Activated CD8-positive, alpha-beta T cell treated with anti-CD3 and anti-CD28 coated beads for 36 hours (primary cell): ENCODE data around the gene E2F1. TPM values are rescaled to one million over a fixed set of nuclear protein-coding genes. Genes with fewer than 3 reads are reported as not detected.

Source experiments
- ATAC-seq: fragments of 200-7000 bp; cut with Tn5 transposase; one replicate; pipeline ENCODE4 v1.10.0; 2021; ENCODE audit warnings: mild to moderate bottlenecking, moderate library complexity
- CTCF ChIA-PET: fragments of 350-600 bp; sonication (Branson Sonifier 250); formaldehyde crosslinking; loops from one replicate; lab custom pipeline; 2021; ENCODE audit warnings: antibody characterized with exemption; lab: Charles Lee
- POLR2A ChIA-PET: fragments of 350-600 bp; sonication (Branson Sonifier 250); formaldehyde crosslinking; loops from one replicate; lab custom pipeline; 2021; ENCODE audit warnings: antibody characterized with exemption; lab: Charles Lee
- DNase-seq: peaks from one replicate; pipeline ENCODE4 v3.0.0-alpha.2; 2020
- H3K27ac Mint-ChIP-seq: one replicate; pipeline ENCODE4 v1.8.0; 2021; ENCODE audit warnings: mild to moderate bottlenecking, mixed read lengths
- H3K27me3 Mint-ChIP-seq: one replicate; pipeline ENCODE4 v1.8.0; 2021; ENCODE audit warnings: mixed read lengths
- H3K36me3 Mint-ChIP-seq: one replicate; pipeline ENCODE4 v1.8.0; 2021; ENCODE audit warnings: low read depth, mixed read lengths
- H3K4me1 Mint-ChIP-seq: one replicate; pipeline ENCODE4 v1.8.0; 2021; ENCODE audit warnings: low read depth, mixed read lengths
- H3K4me3 Mint-ChIP-seq: one replicate; pipeline ENCODE4 v1.8.0; 2021; ENCODE audit warnings: mild to moderate bottlenecking, moderate library complexity, mixed read lengths
- H3K9me3 Mint-ChIP-seq: one replicate; pipeline ENCODE4 v1.8.0; 2021; ENCODE audit warnings: mixed read lengths
- intact Hi-C: fragments of 100-400 bp; cut with micrococcal nuclease; formaldehyde crosslinking; loops from one replicate; pipeline ENCODE4 v1.10.0; 2022
- total RNA-seq, 2 experiments: library from RNA; stranded (reverse); gene quantifications; one replicate each; pipeline ENCODE4 v1.2.3, GENCODE V29; 2021
- TF ChIP-seq, protein P1 (sequence below): fragments of 200-600 bp; IDR thresholded peaks from one replicate; pipeline ENCODE4 v1.8.0; 2022; ENCODE audit warnings: antibody characterized with exemption, mild to moderate bottlenecking

Gene E2F1
- total RNA-seq, 2 experiments from 2014 or later = 71.2 to 72.0 TPM

DNA sequence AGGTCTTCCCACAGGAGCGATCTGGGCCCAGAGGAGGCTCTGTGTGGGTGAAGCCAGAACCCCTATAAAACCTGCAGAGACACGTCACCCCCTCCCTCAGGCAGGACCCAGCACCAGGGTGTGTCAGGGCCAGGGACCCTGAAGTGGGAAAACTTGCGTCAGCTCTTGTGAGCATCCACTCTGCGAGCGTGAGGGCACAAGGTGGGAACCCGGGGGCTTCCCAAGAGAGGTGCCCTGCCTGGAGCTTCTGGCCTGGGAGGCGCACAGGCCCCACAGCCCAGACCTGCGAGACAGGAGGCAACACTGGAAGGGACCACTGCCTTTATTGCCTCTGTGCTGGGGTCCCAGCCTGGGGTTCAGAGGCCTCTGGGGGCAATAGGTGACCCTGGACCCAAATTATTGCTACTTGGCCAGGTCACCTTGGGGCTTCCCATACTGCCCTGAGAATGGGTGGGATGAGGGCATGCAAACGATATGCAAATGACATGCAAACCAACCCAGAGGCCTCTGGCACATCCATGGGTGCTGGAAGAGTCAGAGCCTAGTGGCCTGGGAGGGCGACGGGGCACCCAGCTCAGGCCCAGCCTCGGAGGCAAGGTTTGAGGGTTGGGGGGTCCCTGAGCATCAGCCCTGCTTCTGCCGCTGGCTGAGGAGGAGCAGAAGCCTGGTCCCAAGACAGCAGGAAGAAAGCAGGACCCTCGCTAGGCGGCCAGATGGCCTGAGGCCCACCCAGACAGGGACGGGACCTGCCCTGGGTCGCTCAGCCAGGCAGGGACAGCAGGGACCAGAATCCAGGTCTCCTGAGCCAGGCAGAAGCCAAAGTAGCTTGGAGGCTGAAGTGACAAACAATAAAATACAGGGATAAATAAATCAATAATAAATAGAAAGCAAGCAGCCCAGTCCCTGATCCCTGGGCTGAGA is 29.1 kb downstream of the E2F1 start:
- no peaks in the 10 kb centered on the region for H3K9me3 Mint-ChIP-seq
- intact Hi-C loops = no loop called here
- no peak overlapping the region for H3K4me3 Mint-ChIP-seq
- peaks cover 12% of the 10 kb centered on the region for H3K4me1 Mint-ChIP-seq
- CTCF ChIA-PET = no interaction called here
- ATAC-seq (no peak), DNase-seq (no peak)
- TF ChIP-seq, protein P1, sequence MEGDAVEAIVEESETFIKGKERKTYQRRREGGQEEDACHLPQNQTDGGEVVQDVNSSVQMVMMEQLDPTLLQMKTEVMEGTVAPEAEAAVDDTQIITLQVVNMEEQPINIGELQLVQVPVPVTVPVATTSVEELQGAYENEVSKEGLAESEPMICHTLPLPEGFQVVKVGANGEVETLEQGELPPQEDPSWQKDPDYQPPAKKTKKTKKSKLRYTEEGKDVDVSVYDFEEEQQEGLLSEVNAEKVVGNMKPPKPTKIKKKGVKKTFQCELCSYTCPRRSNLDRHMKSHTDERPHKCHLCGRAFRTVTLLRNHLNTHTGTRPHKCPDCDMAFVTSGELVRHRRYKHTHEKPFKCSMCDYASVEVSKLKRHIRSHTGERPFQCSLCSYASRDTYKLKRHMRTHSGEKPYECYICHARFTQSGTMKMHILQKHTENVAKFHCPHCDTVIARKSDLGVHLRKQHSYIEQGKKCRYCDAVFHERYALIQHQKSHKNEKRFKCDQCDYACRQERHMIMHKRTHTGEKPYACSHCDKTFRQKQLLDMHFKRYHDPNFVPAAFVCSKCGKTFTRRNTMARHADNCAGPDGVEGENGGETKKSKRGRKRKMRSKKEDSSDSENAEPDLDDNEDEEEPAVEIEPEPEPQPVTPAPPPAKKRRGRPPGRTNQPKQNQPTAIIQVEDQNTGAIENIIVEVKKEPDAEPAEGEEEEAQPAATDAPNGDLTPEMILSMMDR = no peak
- POLR2A ChIA-PET = interaction anchor here (3.8 kb wide), 1 partner anchor 10 kb away, joined by 16 read pairs; the partner anchor contains the start of gene ACTL10
- H3K27me3 Mint-ChIP-seq = no peaks in the 10 kb centered on the region
- H3K27ac Mint-ChIP-seq = no peak overlapping the region
- no peaks in the 10 kb centered on the region for H3K36me3 Mint-ChIP-seq

DNA sequence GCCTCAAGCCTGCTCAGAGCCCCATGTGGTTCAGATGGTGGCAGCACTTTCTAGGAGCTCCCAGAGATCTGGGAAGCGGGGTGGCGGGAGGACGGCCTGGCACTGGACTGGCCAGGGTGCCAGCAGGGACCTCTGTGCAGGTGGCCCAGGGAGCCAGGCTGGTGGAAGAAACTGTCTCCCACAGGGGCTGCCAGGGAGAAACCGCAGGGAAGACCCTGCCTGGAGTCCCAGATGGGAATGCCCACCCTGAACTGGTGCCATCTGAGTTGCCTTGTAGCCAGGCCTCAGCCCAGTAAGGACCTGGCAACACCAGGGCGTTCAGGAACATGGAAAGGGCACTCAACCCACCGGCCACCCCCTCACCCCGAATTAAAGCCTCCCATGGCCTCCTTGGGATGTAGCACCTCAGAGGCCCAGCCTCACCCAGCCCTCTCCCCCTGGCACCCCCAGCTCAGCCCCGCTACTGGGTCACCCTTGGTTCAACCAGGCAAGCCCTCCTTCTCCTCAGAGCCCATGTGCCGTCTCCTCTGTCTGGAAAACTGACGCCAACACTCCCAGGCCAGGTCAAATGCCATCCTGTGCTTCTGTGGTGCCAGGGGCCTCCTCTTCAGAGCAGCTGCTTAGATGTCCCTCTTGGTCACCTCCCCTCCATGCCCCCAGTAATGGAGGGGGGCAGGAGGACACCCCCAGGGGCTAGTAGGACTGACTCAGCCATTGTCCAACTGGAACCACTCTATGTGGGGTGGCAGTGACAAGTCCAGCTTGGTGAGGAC is 30.0 kb downstream of the E2F1 start:
- H3K27me3 Mint-ChIP-seq = no peaks in the 10 kb centered on the region
- no peak overlapping the region for H3K4me3 Mint-ChIP-seq
- peaks cover 15% of the 10 kb centered on the region for H3K4me1 Mint-ChIP-seq
- intact Hi-C loops = no loop called here
- H3K36me3 Mint-ChIP-seq = no peaks in the 10 kb centered on the region
- TF ChIP-seq, protein P1 = no peak
- POLR2A ChIA-PET = interaction anchor here (3.8 kb wide), 1 partner anchor 11 kb away, joined by 16 read pairs; the partner anchor contains the start of gene ACTL10
- no peaks in the 10 kb centered on the region for H3K9me3 Mint-ChIP-seq
- CTCF ChIA-PET = interaction anchor here (0.8 to 1.1 kb wide), 2 partner anchors 199 to 210 kb away, joined by 3 read pairs; no protein-coding TSS in a partner anchor
- DNase-seq = no peak
- H3K27ac Mint-ChIP-seq = no peak overlapping the region
- ATAC-seq = no peak

DNA sequence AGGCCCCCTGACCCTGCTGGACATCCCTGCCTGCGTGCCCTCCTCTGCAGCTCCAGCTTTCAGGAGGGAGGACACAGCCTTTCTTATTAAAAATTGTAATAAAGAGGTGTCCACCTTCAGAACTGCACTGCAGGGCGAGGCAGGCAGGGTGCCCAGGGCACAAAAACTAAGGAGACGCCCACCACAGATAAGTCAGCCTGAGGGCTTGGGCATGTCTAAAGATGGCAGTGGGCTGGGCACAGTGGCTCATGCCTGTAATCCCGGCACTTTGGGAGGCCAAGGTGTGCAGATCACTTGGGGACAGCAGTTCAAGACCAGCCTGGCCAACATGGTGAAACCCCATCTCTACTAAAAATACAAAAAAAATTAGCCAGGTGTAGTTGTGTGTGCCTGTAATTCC is 31.0 kb downstream of the E2F1 start:
- Mint-ChIP-seq H3K36me3 (no peaks in the 10 kb centered on the region), H3K4me3 (no peak overlapping the region), H3K9me3 (no peaks in the 10 kb centered on the region), H3K4me1 (peaks cover 15% of the 10 kb centered on the region), H3K27ac (no peak overlapping the region), H3K27me3 (no peaks in the 10 kb centered on the region)
- no peak for ATAC-seq
- TF ChIP-seq, protein P1 = no peak
- intact Hi-C loops = no loop called here
- CTCF ChIA-PET = interaction anchor here (0.6 to 1.1 kb wide), 2 partner anchors 25 to 209 kb away, joined by 3 read pairs; no protein-coding TSS in a partner anchor
- POLR2A ChIA-PET = no interaction called here
- no peak for DNase-seq

DNA sequence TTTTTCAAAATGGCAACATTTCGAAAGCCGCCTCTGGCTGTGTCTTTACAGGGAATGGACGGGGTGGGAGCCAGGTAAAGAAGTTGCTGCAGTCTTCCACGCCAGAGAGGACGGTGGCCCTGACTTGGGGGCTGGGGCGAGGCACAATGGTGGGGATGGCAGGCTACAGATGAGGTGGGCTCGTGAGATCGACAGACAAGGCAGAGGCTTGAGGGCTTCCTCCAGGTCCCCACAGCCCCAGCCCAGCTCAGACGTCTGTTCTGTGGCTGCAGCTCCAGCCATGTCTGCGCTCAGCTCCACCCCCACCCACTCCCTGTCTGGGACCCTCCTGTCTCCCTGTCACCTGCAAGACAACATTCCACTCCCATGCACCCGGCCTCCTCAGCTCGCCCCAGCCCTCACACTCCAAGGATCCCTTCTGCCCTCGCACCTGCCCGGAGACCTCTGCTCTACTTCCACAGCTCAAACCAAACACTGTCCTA is 31.5 kb downstream of the E2F1 start:
- no peak overlapping the region for H3K4me3 Mint-ChIP-seq
- DNase-seq = no peak
- TF ChIP-seq, protein P1 = no peak
- no peak overlapping the region for H3K27ac Mint-ChIP-seq
- no peaks in the 10 kb centered on the region for H3K36me3 Mint-ChIP-seq
- POLR2A ChIA-PET = no interaction called here
- no peaks in the 10 kb centered on the region for H3K27me3 Mint-ChIP-seq
- no peaks in the 10 kb centered on the region for H3K9me3 Mint-ChIP-seq
- peaks cover 17% of the 10 kb centered on the region for H3K4me1 Mint-ChIP-seq
- CTCF ChIA-PET = interaction anchor here (0.6 to 2.3 kb wide), 3 partner anchors 13 to 209 kb away, joined by 3 to 18 read pairs (median 3); partner anchors contain the start of gene ACTL10
- ATAC-seq = no peak
- intact Hi-C loops = loop anchor here (5.0 kb wide), 1 partner anchor 197 kb away; no protein-coding TSS in a partner anchor
